GM21825 (cell line): ENCODE data around the gene DTNBP1.

Source experiments
- ATAC-seq: cut with Tn5 transposase; IDR thresholded peaks from one replicate; pipeline ENCODE4 v1.9.1; 2021; ENCODE audit warnings: mild to moderate bottlenecking, moderate library complexity; ENCODE audit not compliant: unreplicated experiment

Gene DTNBP1

GRCh38 chr6:15626878-15627674 lies 35.8 kb downstream of the DTNBP1 start:
- ATAC-seq: no peak

- no peak for ATAC-seq
Measured at GRCh38 chr6:15626160-15626559, 36.7 kb downstream of the DTNBP1 start.

- no peak for ATAC-seq
Measured at GRCh38 chr6:15623276-15624116, 39.3 kb downstream of the DTNBP1 start.

GRCh38 chr6:15622045-15622740 lies 40.6 kb downstream of the DTNBP1 start:
- ATAC-seq: no peak

GRCh38 chr6:15621203-15622044 lies 41.4 kb downstream of the DTNBP1 start:
- peak; percentile 90 for ATAC-seq

- no peak for ATAC-seq
Measured at GRCh38 chr6:15620611-15621010, 42.2 kb downstream of the DTNBP1 start.

- ATAC-seq: no peak
Measured at GRCh38 chr6:15619330-15619729, 43.5 kb downstream of the DTNBP1 start.

GRCh38 chr6:15618685-15619084 lies 44.1 kb downstream of the DTNBP1 start:
- no peak for ATAC-seq

- no peak for ATAC-seq
Measured at GRCh38 chr6:15616261-15616660, 46.6 kb downstream of the DTNBP1 start.

GRCh38 chr6:15615802-15616201 lies 47.0 kb downstream of the DTNBP1 start:
- ATAC-seq: no peak

GRCh38 chr6:15614277-15614676 lies 48.6 kb downstream of the DTNBP1 start:
- ATAC-seq: no peak

GRCh38 chr6:15608396-15608795 lies 54.4 kb downstream of the DTNBP1 start:
- ATAC-seq: no peak

GRCh38 chr6:15607603-15608002 lies 55.2 kb downstream of the DTNBP1 start:
- no peak for ATAC-seq

- ATAC-seq: no peak
Measured at GRCh38 chr6:15606347-15606746, 56.5 kb downstream of the DTNBP1 start.

- ATAC-seq: no peak
Measured at GRCh38 chr6:15604843-15605242, 58.0 kb downstream of the DTNBP1 start.

- ATAC-seq: no peak
Measured at GRCh38 chr6:15602154-15602553, 60.7 kb downstream of the DTNBP1 start.

GRCh38 chr6:15598273-15598798 lies 64.5 kb downstream of the DTNBP1 start:
- ATAC-seq: no peak

GRCh38 chr6:15596186-15596896 lies 66.5 kb downstream of the DTNBP1 start:
- no peak for ATAC-seq

GRCh38 chr6:15595461-15596173 lies 67.2 kb downstream of the DTNBP1 start:
- ATAC-seq: no peak
